Gastroesophageal sphincter (tissue), 4 donors: ENCODE results near the gene GRID2. TPM values are rescaled to one million over a fixed set of nuclear protein-coding genes. Genes with fewer than 3 reads are reported as not detected.

Experiments
- ATAC-seq: fragments of 150-250 bp; one replicate; pipeline ENCODE4 v1.9.1; 2016; ENCODE audit warnings: mild to moderate bottlenecking, moderate library complexity
- H3K27ac ChIP-seq, 4 donors: fragments of 200-600 bp; sonication (generic) in 3 of 4; 1 replicate in 3 of 4; 2 replicates in 1 of 4; pipeline ENCODE4 v1.5.1; 2016 to 2019
- H3K27me3 ChIP-seq: fragments of 200-600 bp; sonication (generic); one replicate; pipeline ENCODE4 v1.5.1; 2019
- H3K36me3 ChIP-seq, 2 donors: fragments of 200-600 bp; sonication (generic); one replicate each; pipeline ENCODE4 v1.5.1; 2019; ENCODE audit warnings: control low read depth in 1 of 2
- H3K4me1 ChIP-seq, 3 donors: fragments of 200-600 bp; sonication (generic); 1 replicate in 2 of 3; 2 replicates in 1 of 3; pipeline ENCODE4 v1.5.1; 2016 to 2019; ENCODE audit warnings: control low read depth in 2 of 3
- H3K4me3 ChIP-seq, 2 donors: fragments of 200-600 bp; sonication (generic); one replicate each; pipeline ENCODE4 v1.5.1; 2019; ENCODE audit warnings: mild to moderate bottlenecking in 1 of 2, moderate library complexity in 1 of 2
- H3K9me3 ChIP-seq, 3 donors: fragments of 200-600 bp; sonication (generic); one replicate each; pipeline ENCODE4 v1.5.1; 2017 to 2019; ENCODE audit warnings: control low read depth in 2 of 3
- CTCF ChIP-seq, 4 experiments: fragments of 200-600 bp in 2 of 4; fragments of 450-650 bp in 2 of 4; sonication (generic) in 1 of 4; IDR thresholded peaks; one replicate each; pipeline ENCODE4 v1.5.1; 2017 to 2019; ENCODE audit warnings: antibody characterized with exemption in 4 of 4, mild to moderate bottlenecking in 2 of 4, moderate library complexity in 2 of 4
- EP300 ChIP-seq: sonication (generic); formaldehyde crosslinking; IDR thresholded peaks from one replicate; pipeline ENCODE4 v1.6.1; 2017; ENCODE audit warnings: antibody characterized with exemption, mild to moderate bottlenecking
- POLR2A ChIP-seq, 2 donors: fragments of 450-650 bp; IDR thresholded peaks; one replicate each; pipeline ENCODE4 v1.6.1; 2017; ENCODE audit warnings: antibody characterized with exemption in 2 of 2, mild to moderate bottlenecking in 2 of 2, moderate library complexity in 1 of 2
- POLR2AphosphoS5 ChIP-seq: sonication (generic); formaldehyde crosslinking; IDR thresholded peaks from one replicate; pipeline ENCODE4 v1.6.1; 2017; ENCODE audit warnings: antibody characterized with exemption
- WGBS, 2 donors: methylation state at CpG; one replicate each; pipeline ENCODE4 v1.1.5; 2018; ENCODE audit warnings: low coverage in 1 of 2; 5-methylcytosine and 5-hydroxymethylcytosine counted together
- total RNA-seq, 4 donors: library from RNA; depleted of rRNA; stranded (reverse); fragments of >200 nt; gene quantifications; one replicate each; pipeline ENCODE4 v1.1.0, GENCODE V29; 2016

The GRID2 gene
- total RNA-seq, 4 donors from 2014 or later: 0.81 TPM; not detected in 3

DNA sequence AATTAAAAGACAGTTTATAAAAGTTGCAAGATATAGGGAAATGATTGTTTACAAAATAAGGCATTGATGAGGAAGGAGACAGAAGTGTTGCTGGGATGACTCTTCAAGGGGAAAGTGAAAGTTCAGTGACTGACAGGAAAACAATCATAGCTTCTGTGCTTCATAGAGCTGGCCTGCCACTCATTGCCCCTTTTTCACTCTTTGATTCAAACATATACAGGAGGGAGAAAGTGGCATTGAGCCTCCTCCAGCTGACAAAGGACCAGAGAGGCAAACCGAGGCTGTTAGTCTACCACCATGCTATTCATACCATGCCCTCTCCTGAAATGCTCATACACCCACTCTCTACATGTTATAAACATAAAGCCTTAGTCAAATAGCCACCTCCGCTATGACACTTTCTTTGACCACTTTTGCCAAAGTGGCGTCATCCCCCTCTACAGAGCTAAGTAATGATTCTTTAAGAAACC lies 1445.6 kb downstream of the GRID2 start:
- H3K27ac ChIP-seq: no peak overlapping the region
- TF ChIP-seq CTCF (IDR thresholded peaks at IDR 0.05): no peak
- TF ChIP-seq EP300: no peak
- no peak for TF ChIP-seq POLR2AphosphoS5
- TF ChIP-seq POLR2A (IDR thresholded peaks at IDR 0.05): no peak
- H3K9me3 ChIP-seq: no peaks in the 10 kb centered on the region
- 73 to 85% methylated on average over 2 to 3 of the region's 3 CpGs for WGBS, 2 donors
- no peaks in the 10 kb centered on the region for H3K4me1 ChIP-seq
- no peaks in the 10 kb centered on the region for H3K27me3 ChIP-seq
- ATAC-seq: no peak
- H3K36me3 ChIP-seq: no peaks in the 10 kb centered on the region
- no peak overlapping the region for H3K4me3 ChIP-seq

GRCh38 chr4:93751411-93751810 lies 1447.6 kb downstream of the GRID2 start:
- Histone ChIP-seq H3K4me1 (no peaks in the 10 kb centered on the region), H3K4me3 (no peak overlapping the region), H3K27ac (no peak overlapping the region), H3K27me3 (no peaks in the 10 kb centered on the region), H3K36me3 (no peaks in the 10 kb centered on the region), H3K9me3 (no peaks in the 10 kb centered on the region)
- no peak for ATAC-seq
- TF ChIP-seq EP300 (no peak), POLR2AphosphoS5 (no peak), POLR2A (IDR thresholded peaks at IDR 0.05) (no peak), CTCF (IDR thresholded peaks at IDR 0.05) (no peak)
- WGBS, 2 donors: 52 to 75% methylated on average over 2 to 3 of the region's 3 CpGs

DNA sequence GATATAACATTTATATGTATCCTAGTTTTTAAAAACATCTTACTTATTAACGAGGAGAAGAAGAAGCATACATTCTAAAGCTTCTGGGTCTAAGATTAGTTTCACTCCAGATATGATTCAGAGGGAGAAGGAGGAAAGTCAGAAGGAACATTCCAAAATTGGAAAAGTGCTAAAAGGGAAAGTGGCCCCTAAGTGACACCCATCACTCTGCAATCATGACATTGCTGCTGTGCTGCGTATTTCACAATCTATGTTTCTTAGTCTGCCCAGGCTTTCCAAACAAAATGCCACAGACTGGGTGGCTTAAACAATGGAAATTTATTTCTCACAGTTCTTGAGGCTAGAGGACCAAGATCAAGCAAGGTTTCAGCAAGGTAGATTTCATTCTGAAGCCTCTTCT lies 1452.3 kb downstream of the GRID2 start:
- Histone ChIP-seq H3K9me3 (no peaks in the 10 kb centered on the region), H3K4me3 (no peak overlapping the region), H3K27me3 (peaks cover 6% of the 10 kb centered on the region), H3K4me1 (no peaks in the 10 kb centered on the region), H3K27ac (no peak overlapping the region), H3K36me3 (no peaks in the 10 kb centered on the region)
- 87 to 88% methylated on average over 2 of the region's 2 CpGs for WGBS, 2 donors
- TF ChIP-seq EP300: no peak
- TF ChIP-seq POLR2AphosphoS5: no peak
- TF ChIP-seq POLR2A (IDR thresholded peaks at IDR 0.05): no peak
- no peak for TF ChIP-seq CTCF (IDR thresholded peaks at IDR 0.05)
- no peak for ATAC-seq

DNA sequence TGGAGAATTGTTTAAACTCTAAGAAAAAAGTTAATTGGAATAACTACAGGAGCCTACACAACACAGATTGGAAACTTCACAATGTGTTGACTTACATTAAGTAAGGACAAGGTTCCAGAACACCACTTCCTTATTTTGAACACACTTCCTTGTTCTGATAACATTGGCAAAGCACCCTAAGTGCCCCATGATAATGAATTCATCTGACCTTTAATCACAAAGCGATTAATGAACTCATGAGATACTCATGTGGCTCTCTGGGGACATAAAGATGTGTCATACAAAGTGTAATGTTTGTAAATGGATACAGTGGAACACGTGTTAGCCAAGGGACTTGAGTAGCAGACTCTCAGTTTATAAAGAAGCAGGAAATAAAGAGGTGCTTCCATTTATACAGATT lies 1455.7 kb downstream of the GRID2 start:
- Histone ChIP-seq H3K27ac (no peak overlapping the region), H3K4me3 (no peak overlapping the region), H3K36me3 (no peaks in the 10 kb centered on the region), H3K9me3 (no peaks in the 10 kb centered on the region), H3K27me3 (peaks cover 6% of the 10 kb centered on the region), H3K4me1 (no peaks in the 10 kb centered on the region)
- ATAC-seq: no peak
- WGBS, 2 donors: 21 to 33% methylated on average over 1 to 2 of the region's 2 CpGs
- TF ChIP-seq EP300 (no peak), POLR2AphosphoS5 (no peak), CTCF (IDR thresholded peaks at IDR 0.05) (no peak), POLR2A (IDR thresholded peaks at IDR 0.05) (no peak)

- Histone ChIP-seq H3K4me3 (no peak overlapping the region), H3K27ac (no peak overlapping the region), H3K27me3 (peaks cover 9% of the 10 kb centered on the region), H3K36me3 (no peaks in the 10 kb centered on the region), H3K4me1 (no peaks in the 10 kb centered on the region), H3K9me3 (no peaks in the 10 kb centered on the region)
- WGBS, 2 donors: 70 to 85% methylated on average over 2 of the region's 2 CpGs
- ATAC-seq: no peak
- no peak for TF ChIP-seq EP300
These were observed 1456.5 kb downstream of the GRID2 start for GRCh38 chr4:93760284-93760683.
